WTC11 (cell line): ENCODE data around the gene CRTC2. TPM values are rescaled to one million over a fixed set of nuclear protein-coding genes. Genes with fewer than 3 reads are reported as not detected.
A peak's percentile ranks its signal among the peaks of the same experiment; 100 is the strongest.
"Not testable (repeated sequence)": the region's sequence is repeated elsewhere in the genome, so short reads cannot be mapped to it uniquely, and the experiment has no call there.

ENCODE experiments used
- ATAC-seq: fragments of 200-7000 bp; cut with Tn5 transposase; 2 replicates; pipeline ENCODE4 v1.10.0; 2021; ENCODE audit warnings: mild to moderate bottlenecking, moderate library complexity
- CTCF ChIA-PET: fragments of 300-600 bp; sonication (Branson Sonifier 250); formaldehyde crosslinking; loops from one replicate; lab custom pipeline; 2021; ENCODE audit warnings: antibody characterized with exemption; lab: Charles Lee
- POLR2A ChIA-PET: fragments of 350-600 bp; sonication (Branson Sonifier 250); formaldehyde crosslinking; loops from one replicate; lab custom pipeline; 2021; ENCODE audit warnings: antibody characterized with exemption; lab: Charles Lee
- DNase-seq: peaks from one replicate; pipeline ENCODE4 v3.0.0; 2021; ENCODE audit warnings: low spot score
- H3K27ac Mint-ChIP-seq: 2 replicates; pipeline ENCODE4 v1.8.0; 2021; ENCODE audit warnings: mixed read lengths
- H3K27me3 Mint-ChIP-seq: 2 replicates; pipeline ENCODE4 v1.8.0; 2021; ENCODE audit warnings: low read depth, mild to moderate bottlenecking, moderate library complexity, mixed read lengths
- H3K36me3 Mint-ChIP-seq: 2 replicates; pipeline ENCODE4 v1.8.0; 2021; ENCODE audit warnings: mixed read lengths
- H3K4me1 Mint-ChIP-seq: 2 replicates; pipeline ENCODE4 v1.8.0; 2022; ENCODE audit warnings: mixed read lengths
- H3K4me3 Mint-ChIP-seq: 2 replicates; pipeline ENCODE4 v1.8.0; 2021; ENCODE audit warnings: mild to moderate bottlenecking, moderate library complexity, mixed read lengths
- H3K9me3 Mint-ChIP-seq: 2 replicates; pipeline ENCODE4 v1.8.0; 2021; ENCODE audit warnings: mixed read lengths
- ATF1 ChIP-seq: sonication (generic); formaldehyde crosslinking; IDR thresholded peaks from 2 replicates; pipeline ENCODE4 v1.8.1; 2023; ENCODE audit warnings: mild to moderate bottlenecking, moderate library complexity, missing genetic modification reagents
- ATF3 ChIP-seq: sonication (generic); formaldehyde crosslinking; conservative IDR thresholded peaks from 2 replicates; pipeline ENCODE4 v1.8.1; 2022; ENCODE audit warnings: mild to moderate bottlenecking, missing genetic modification reagents
- CREB1 ChIP-seq: sonication (generic); formaldehyde crosslinking; IDR thresholded peaks from 2 replicates; pipeline ENCODE4 v1.8.0; 2023; ENCODE audit warnings: mild to moderate bottlenecking, missing genetic modification reagents
- CREM ChIP-seq: sonication (generic); formaldehyde crosslinking; IDR thresholded peaks from 2 replicates; pipeline ENCODE4 v1.8.1; 2022; ENCODE audit warnings: mild to moderate bottlenecking, missing genetic modification reagents, moderate library complexity
- NFE2L1 ChIP-seq: sonication (generic); formaldehyde crosslinking; IDR thresholded peaks from 2 replicates; pipeline ENCODE4 v1.8.1; 2023; ENCODE audit warnings: missing genetic modification reagents
- NFYB ChIP-seq: sonication (generic); formaldehyde crosslinking; conservative IDR thresholded peaks from 2 replicates; pipeline ENCODE4 v1.8.0; 2022; ENCODE audit warnings: low read depth, missing genetic modification reagents
- RELA ChIP-seq: sonication (generic); formaldehyde crosslinking; IDR thresholded peaks from 2 replicates; pipeline ENCODE4 v1.8.1; 2022; ENCODE audit warnings: missing genetic modification reagents, mild to moderate bottlenecking, borderline replicate concordance
- SP1 ChIP-seq: sonication (generic); formaldehyde crosslinking; conservative IDR thresholded peaks from 2 replicates; pipeline ENCODE4 v1.8.1; 2022; ENCODE audit warnings: missing genetic modification reagents
- ZNF121 ChIP-seq: sonication (generic); formaldehyde crosslinking; IDR thresholded peaks from 2 replicates; pipeline ENCODE4 v1.8.0; 2023; ENCODE audit warnings: missing genetic modification reagents
- ZNF263 ChIP-seq: sonication (generic); formaldehyde crosslinking; IDR thresholded peaks from 2 replicates; pipeline ENCODE4 v1.8.1; 2022; ENCODE audit warnings: low read depth, mild to moderate bottlenecking, moderate library complexity, missing genetic modification reagents
- ZNF532 ChIP-seq: fragments of 250-450 bp; sonication (Bioruptor Pico); IDR thresholded peaks from 2 replicates; pipeline ENCODE4 v1.9.0; 2021; ENCODE audit warnings: mild to moderate bottlenecking, borderline replicate concordance
- total RNA-seq: library from RNA; stranded (reverse); gene quantifications from 3 replicates; pipeline ENCODE4 v1.2.3, GENCODE V29; 2021
- TF ChIP-seq, protein P1 (sequence below): sonication (generic); formaldehyde crosslinking; IDR thresholded peaks from 2 replicates; pipeline ENCODE4 v1.8.1; 2022; ENCODE audit warnings: low read depth, missing genetic modification reagents, borderline replicate concordance
- TF ChIP-seq, protein P2 (sequence below): fragments of 250-450 bp; sonication (Bioruptor Pico); IDR thresholded peaks from 2 replicates; pipeline ENCODE4 v1.9.0; 2021; ENCODE audit warnings: mild to moderate bottlenecking
- TF ChIP-seq, protein P3 (sequence below): fragments of 200-600 bp; IDR thresholded peaks from 2 replicates; pipeline ENCODE4 v1.8.0; 2022; ENCODE audit warnings: antibody characterized with exemption
- TF ChIP-seq, protein P4 (sequence below): fragments of 250-450 bp; sonication (Bioruptor Pico); IDR thresholded peaks from 2 replicates; pipeline ENCODE4 v1.9.0; 2021; ENCODE audit warnings: moderate library complexity, mild to moderate bottlenecking, inconsistent platforms, borderline replicate concordance
- TF ChIP-seq, protein P5 (sequence below): sonication (generic); formaldehyde crosslinking; IDR thresholded peaks from 2 replicates; pipeline ENCODE4 v1.8.1; 2022; ENCODE audit warnings: missing genetic modification reagents, borderline replicate concordance
- TF ChIP-seq, protein P6 (sequence below): sonication (generic); formaldehyde crosslinking; IDR thresholded peaks from 2 replicates; pipeline ENCODE4 v1.8.1; 2023; ENCODE audit warnings: mild to moderate bottlenecking, missing genetic modification reagents, moderate library complexity
- TF ChIP-seq, protein P7 (sequence below): sonication (generic); formaldehyde crosslinking; conservative IDR thresholded peaks from 2 replicates; pipeline ENCODE4 v1.8.1; 2023; ENCODE audit warnings: mild to moderate bottlenecking, low read depth, missing genetic modification reagents, moderate library complexity

Gene CRTC2
- total RNA-seq, 1 experiment from 2014 or later, result 43.7 TPM

GRCh38 chr1:154000420-154000819 lies 42.0 kb upstream of the CRTC2 start:
- H3K4me3 Mint-ChIP-seq, result no peak overlapping the region
- peaks cover 4% of the 10 kb centered on the region for H3K9me3 Mint-ChIP-seq
- peaks cover 8% of the 10 kb centered on the region for H3K36me3 Mint-ChIP-seq
- DNase-seq (no peak), ATAC-seq (no peak)
- POLR2A ChIA-PET, result interaction anchor here (1.3 kb wide), 1 partner anchor 10 kb away, joined by 4 read pairs; the partner anchor contains the start of gene RPS27
- H3K4me1 Mint-ChIP-seq, result no peaks in the 10 kb centered on the region
- TF ChIP-seq, protein P1, sequence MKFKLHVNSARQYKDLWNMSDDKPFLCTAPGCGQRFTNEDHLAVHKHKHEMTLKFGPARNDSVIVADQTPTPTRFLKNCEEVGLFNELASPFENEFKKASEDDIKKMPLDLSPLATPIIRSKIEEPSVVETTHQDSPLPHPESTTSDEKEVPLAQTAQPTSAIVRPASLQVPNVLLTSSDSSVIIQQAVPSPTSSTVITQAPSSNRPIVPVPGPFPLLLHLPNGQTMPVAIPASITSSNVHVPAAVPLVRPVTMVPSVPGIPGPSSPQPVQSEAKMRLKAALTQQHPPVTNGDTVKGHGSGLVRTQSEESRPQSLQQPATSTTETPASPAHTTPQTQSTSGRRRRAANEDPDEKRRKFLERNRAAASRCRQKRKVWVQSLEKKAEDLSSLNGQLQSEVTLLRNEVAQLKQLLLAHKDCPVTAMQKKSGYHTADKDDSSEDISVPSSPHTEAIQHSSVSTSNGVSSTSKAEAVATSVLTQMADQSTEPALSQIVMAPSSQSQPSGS (CRISPR knock-in tag), result no peak
- no peak for TF ChIP-seq ZNF121 (CRISPR knock-in tag)
- TF ChIP-seq ZNF263 (CRISPR knock-in tag), result no peak
- no peak for TF ChIP-seq ZNF532 (CRISPR knock-in tag)
- no peak for TF ChIP-seq NFYB (CRISPR knock-in tag)
- TF ChIP-seq RELA (CRISPR knock-in tag), result no peak
- no peak for TF ChIP-seq NFE2L1 (CRISPR knock-in tag)
- TF ChIP-seq, protein P2, sequence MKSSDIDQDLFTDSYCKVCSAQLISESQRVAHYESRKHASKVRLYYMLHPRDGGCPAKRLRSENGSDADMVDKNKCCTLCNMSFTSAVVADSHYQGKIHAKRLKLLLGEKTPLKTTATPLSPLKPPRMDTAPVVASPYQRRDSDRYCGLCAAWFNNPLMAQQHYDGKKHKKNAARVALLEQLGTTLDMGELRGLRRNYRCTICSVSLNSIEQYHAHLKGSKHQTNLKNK, result no peak
- no peak for TF ChIP-seq CREB1 (CRISPR knock-in tag)
- TF ChIP-seq, protein P3, sequence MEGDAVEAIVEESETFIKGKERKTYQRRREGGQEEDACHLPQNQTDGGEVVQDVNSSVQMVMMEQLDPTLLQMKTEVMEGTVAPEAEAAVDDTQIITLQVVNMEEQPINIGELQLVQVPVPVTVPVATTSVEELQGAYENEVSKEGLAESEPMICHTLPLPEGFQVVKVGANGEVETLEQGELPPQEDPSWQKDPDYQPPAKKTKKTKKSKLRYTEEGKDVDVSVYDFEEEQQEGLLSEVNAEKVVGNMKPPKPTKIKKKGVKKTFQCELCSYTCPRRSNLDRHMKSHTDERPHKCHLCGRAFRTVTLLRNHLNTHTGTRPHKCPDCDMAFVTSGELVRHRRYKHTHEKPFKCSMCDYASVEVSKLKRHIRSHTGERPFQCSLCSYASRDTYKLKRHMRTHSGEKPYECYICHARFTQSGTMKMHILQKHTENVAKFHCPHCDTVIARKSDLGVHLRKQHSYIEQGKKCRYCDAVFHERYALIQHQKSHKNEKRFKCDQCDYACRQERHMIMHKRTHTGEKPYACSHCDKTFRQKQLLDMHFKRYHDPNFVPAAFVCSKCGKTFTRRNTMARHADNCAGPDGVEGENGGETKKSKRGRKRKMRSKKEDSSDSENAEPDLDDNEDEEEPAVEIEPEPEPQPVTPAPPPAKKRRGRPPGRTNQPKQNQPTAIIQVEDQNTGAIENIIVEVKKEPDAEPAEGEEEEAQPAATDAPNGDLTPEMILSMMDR, result no peak
- TF ChIP-seq, protein P4, sequence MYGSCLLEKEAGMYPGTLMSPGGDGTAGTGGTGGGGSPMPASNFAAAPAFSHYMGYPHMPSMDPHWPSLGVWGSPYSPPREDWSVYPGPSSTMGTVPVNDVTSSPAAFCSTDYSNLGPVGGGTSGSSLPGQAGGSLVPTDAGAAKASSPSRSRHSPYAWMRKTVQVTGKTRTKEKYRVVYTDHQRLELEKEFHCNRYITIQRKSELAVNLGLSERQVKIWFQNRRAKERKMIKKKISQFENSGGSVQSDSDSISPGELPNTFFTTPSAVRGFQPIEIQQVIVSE (CRISPR knock-in tag), result no peak
- TF ChIP-seq, protein P5, sequence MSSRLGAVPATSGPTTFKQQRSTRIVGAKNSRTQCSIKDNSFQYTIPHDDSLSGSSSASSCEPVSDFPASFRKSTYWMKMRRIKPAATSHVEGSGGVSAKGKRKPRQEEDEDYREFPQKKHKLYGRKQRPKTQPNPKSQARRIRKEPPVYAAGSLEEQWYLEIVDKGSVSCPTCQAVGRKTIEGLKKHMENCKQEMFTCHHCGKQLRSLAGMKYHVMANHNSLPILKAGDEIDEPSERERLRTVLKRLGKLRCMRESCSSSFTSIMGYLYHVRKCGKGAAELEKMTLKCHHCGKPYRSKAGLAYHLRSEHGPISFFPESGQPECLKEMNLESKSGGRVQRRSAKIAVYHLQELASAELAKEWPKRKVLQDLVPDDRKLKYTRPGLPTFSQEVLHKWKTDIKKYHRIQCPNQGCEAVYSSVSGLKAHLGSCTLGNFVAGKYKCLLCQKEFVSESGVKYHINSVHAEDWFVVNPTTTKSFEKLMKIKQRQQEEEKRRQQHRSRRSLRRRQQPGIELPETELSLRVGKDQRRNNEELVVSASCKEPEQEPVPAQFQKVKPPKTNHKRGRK (CRISPR knock-in tag), result no peak
- TF ChIP-seq, protein P6, sequence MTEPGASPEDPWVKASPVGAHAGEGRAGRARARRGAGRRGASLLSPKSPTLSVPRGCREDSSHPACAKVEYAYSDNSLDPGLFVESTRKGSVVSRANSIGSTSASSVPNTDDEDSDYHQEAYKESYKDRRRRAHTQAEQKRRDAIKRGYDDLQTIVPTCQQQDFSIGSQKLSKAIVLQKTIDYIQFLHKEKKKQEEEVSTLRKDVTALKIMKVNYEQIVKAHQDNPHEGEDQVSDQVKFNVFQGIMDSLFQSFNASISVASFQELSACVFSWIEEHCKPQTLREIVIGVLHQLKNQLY (CRISPR knock-in tag), result no peak
- TF ChIP-seq SP1 (CRISPR knock-in tag), result no peak
- TF ChIP-seq CREM (CRISPR knock-in tag), result no peak
- TF ChIP-seq ATF3 (CRISPR knock-in tag), result no peak
- no peak for TF ChIP-seq ATF1 (CRISPR knock-in tag)
- TF ChIP-seq, protein P7, sequence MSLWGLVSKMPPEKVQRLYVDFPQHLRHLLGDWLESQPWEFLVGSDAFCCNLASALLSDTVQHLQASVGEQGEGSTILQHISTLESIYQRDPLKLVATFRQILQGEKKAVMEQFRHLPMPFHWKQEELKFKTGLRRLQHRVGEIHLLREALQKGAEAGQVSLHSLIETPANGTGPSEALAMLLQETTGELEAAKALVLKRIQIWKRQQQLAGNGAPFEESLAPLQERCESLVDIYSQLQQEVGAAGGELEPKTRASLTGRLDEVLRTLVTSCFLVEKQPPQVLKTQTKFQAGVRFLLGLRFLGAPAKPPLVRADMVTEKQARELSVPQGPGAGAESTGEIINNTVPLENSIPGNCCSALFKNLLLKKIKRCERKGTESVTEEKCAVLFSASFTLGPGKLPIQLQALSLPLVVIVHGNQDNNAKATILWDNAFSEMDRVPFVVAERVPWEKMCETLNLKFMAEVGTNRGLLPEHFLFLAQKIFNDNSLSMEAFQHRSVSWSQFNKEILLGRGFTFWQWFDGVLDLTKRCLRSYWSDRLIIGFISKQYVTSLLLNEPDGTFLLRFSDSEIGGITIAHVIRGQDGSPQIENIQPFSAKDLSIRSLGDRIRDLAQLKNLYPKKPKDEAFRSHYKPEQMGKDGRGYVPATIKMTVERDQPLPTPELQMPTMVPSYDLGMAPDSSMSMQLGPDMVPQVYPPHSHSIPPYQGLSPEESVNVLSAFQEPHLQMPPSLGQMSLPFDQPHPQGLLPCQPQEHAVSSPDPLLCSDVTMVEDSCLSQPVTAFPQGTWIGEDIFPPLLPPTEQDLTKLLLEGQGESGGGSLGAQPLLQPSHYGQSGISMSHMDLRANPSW, result no peak
- CTCF ChIA-PET, result no interaction called here
- H3K27me3 Mint-ChIP-seq, result no peaks in the 10 kb centered on the region
- H3K27ac Mint-ChIP-seq, result no peak overlapping the region

- ATAC-seq, result not testable (repeated sequence)
Measured at GRCh38 chr1:153996882-153997281, 38.5 kb upstream of the CRTC2 start.

More at GRCh38 chr1:153996882-153997281, 38.5 kb upstream of the CRTC2 start:
- POLR2A ChIA-PET, result interaction anchor here (0.7 kb wide), 1 partner anchor 153 kb away, joined by 5 read pairs; no protein-coding TSS in a partner anchor
- not testable (repeated sequence) for H3K4me3 Mint-ChIP-seq, H3K9me3 Mint-ChIP-seq, DNase-seq, H3K27me3 Mint-ChIP-seq
- peaks cover 37% of the 10 kb centered on the region for H3K36me3 Mint-ChIP-seq
- 0 out of 2 replicates have a peak overlapping the region, but pooled peaks have one; percentile 41 for H3K27ac Mint-ChIP-seq
- CTCF ChIA-PET, result interaction anchor here (0.7 to 1.4 kb wide), 2 partner anchors 108 to 221 kb away, joined by 4 read pairs; no protein-coding TSS in a partner anchor
- H3K4me1 Mint-ChIP-seq, result peaks cover 10% of the 10 kb centered on the region
